HG03066 (cell line): ENCODE data around the gene ACOT8.

Source experiments
- ATAC-seq: cut with Tn5 transposase; IDR thresholded peaks from one replicate; pipeline ENCODE4 v1.9.1; 2021; ENCODE audit warnings: low read depth; ENCODE audit not compliant: unreplicated experiment

Gene ACOT8

DNA sequence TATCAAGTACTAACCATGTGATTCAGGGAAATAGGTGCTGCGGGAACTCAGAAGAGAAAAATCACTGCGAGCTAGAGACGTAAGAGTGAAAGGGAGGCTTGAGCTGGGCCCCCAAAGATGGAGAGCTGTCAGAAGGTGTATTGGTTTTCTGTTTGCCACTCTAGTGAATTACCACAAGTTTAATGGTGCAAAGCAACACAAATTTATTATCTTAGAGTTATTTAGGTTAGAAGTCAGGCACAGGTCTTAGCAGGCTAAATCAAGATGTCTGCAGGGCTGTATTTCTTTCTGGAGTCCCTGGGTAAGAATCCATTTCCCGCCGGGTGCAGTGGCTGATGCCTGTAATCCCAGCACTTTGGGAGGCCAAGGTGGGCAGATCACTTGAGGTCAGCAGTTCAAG lies 2.7 kb upstream of the ACOT8 start:
- ATAC-seq = no peak

DNA sequence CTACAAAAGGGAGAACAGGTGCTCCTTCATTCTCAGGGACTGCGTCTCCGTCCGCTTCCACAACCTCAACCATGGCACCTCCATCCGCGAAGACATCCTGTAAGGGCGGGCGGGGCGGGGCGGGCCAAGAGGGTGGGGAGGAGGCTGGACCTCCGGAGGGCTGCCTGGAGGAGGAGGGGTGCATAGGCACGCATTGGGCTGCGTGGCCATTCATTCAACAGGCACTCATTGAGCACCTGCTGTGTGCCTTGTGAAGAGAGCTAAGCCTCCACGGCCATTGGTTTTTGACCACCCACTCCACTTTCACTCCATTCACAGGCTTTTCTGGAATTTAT lies 657 bp upstream of the ACOT8 start:
- ATAC-seq = peak; percentile 27

GRCh38 chr20:45853484-45853883 lies 3.7 kb downstream of the ACOT8 start:
- ATAC-seq = no peak

DNA sequence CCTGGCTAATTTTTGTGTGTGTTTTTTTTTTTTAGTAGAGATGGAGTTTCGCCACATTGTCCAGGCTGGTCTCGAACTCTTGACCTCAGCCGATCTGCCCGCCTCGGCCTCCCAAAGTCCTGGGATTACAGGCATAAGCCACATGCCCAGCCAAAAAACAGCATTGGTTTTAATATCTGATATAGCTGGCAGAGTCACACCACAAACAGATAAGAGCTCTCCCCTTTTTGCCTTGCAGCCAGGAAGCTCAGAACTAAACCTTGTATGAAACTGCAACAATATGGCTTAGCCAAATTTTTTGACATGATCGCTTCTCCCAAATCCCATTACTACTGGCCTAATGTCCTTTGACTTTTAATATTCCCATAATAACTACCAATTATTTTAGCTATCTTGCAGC lies 4.9 kb downstream of the ACOT8 start:
- ATAC-seq = no peak

GRCh38 chr20:45851501-45851900 lies 5.7 kb downstream of the ACOT8 start:
- ATAC-seq = no peak

DNA sequence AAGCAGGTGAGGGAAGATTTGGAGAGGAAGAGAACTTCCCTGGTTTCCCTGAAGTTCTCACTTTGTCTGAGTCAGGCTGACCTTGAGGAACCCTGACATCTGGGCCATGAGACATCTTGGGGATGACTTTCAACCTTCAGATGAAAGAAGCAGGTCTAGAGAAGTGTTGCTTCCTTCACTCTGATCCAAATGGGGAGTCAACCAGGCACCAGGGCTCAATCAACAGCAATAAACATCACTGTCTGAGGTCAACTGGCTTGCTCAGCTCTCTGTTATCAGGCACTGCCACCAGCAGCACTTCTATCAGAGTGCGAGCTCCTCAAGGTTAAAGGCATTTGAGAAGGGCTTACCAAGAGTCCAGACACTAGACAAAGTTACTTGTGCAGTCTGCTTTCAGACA lies 6.3 kb downstream of the ACOT8 start:
- no peak for ATAC-seq

- ATAC-seq = no peak
These were observed 7.0 kb downstream of the ACOT8 start for GRCh38 chr20:45850238-45850637.

GRCh38 chr20:45848969-45849582 lies 8.1 kb downstream of the ACOT8 start:
- ATAC-seq = no peak

DNA sequence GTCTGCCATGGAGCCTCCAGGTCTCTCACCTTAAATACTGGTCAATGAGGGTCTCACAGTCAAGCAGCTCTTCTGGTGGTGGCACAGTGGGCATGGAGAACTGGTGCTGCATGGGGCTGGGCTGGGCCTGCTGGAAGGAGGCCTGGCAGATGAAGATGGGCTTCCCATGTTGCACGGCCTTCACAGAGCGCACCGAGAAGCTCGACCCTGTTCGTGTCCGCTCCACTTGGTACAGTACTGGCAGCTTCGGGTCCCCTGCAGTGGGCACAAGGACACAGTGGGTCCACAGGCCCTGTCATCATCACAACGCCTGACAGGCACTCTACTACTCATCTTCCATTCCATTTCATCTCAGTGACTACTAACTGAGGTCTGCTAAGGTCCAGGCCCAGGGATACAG lies 8.8 kb downstream of the ACOT8 start:
- no peak for ATAC-seq

- no peak for ATAC-seq
These were observed 11.7 kb downstream of the ACOT8 start for GRCh38 chr20:45845452-45845851.

DNA sequence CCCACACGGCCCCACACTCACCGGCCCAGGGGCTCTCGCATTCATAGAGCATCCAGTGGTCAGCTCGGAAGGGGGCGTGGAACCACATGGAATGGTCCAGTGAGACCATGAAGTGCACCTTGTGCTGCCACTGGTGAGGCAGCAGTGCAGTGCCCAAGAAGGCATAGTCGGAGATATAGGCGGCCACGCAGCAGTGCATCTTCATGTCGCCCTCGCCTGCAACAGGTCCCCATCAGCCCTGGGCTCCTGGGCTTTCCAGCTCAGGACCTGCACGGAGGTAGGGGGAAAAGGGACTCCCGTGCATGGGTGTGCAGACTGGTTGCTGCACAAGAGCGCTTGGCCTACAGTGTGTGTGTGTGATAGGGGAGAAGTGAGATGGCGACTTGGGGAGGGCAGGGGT lies 13.7 kb downstream of the ACOT8 start:
- ATAC-seq = no peak

GRCh38 chr20:45842169-45842812 lies 14.9 kb downstream of the ACOT8 start:
- peak; percentile 70 for ATAC-seq

DNA sequence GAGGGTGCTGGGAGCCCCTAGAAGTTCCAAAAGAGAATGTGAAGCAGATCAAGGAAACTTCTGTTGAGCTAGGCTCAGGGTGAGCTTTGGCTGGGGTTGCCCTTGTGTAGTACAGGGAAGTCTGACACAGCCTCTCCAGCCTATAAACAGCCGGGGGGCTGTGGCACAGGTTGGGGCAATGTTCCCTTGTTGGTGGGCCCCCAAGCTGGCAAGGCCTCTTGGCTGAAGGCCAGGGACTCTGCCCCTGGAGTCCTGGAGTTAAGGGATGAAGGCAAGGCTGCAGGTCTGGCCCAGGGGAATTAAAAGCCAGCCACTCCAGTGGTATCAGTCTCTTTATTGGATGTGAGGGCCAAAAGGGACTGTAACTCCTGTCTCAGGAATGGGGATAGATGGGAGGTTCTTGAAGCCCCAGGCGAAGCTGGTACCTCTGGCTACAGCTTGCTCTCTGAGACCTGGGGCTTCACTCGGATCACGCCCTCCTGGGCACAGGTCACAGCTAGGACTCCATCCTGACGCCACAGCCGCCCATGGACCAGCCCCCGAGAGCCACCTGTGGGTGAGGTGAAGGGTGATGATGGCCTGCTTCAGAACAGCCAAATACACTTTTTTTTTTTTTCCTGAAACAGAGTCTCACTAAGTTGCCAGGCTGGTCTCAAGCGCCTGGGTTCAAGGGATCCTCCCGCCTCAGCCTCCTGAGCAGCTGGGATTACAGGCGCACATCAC lies 15.6 kb downstream of the ACOT8 start:
- ATAC-seq = no peak

GRCh38 chr20:45840700-45841198 lies 16.4 kb downstream of the ACOT8 start:
- no peak for ATAC-seq

DNA sequence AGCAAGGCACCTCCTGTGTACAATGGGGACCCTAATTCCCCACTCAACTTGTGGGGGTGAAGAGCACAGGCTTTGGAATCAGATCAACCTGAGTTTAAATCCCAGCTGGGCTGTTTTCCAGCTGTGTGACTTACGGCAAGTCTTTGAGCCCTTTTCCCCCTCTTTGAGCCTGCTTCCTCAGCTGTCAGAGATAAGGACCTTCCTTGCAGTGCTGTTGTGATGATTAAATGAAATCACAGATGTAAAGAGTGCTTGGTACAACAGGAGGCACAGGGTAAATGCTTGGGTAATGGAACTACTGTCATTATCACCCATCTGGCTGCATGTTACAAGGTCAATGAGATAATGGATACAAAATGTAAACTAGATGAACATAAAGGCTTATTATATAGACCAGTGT lies 20.4 kb downstream of the ACOT8 start:
- no peak for ATAC-seq

DNA sequence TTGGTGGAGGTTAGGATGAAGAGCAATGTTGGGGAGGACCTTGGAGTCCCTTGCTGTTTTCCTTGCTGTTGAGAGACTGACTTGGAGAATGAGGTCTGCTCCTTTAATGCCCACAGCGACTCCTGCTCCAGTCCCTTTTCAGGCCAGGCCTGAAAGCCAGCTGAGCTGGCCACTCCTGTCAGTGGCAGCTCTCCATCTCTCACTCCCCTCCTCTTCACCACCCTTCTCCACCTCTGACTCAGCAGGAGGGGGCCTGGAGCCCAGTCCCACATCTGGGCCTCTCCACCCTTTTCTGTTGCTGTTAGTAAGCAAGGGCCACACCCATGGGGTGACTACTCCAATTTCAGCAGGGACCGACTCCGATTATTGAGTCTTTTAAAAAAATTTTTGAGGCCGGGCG lies 21.4 kb downstream of the ACOT8 start:
- no peak for ATAC-seq

DNA sequence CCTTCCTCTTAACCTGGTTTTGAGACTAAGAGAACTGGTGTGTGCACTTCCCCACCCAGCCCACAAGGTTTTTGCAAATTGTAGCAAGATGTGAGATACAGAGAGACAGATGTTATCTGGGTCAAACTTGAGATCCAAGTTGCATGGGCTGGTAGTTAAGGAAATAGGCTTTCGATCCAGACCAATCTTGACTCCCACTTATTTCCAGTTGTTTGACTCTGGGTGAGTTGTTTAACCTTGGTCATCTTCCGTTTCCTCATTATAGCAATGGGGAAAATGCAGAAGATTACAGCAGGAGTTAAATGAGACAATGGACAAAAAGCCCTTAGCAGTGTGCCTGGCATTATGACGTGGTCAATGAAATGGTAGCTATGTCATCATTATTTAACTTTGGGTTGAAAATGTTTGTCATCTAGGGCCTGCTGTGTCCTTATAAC lies 21.8 kb downstream of the ACOT8 start:
- no peak for ATAC-seq

DNA sequence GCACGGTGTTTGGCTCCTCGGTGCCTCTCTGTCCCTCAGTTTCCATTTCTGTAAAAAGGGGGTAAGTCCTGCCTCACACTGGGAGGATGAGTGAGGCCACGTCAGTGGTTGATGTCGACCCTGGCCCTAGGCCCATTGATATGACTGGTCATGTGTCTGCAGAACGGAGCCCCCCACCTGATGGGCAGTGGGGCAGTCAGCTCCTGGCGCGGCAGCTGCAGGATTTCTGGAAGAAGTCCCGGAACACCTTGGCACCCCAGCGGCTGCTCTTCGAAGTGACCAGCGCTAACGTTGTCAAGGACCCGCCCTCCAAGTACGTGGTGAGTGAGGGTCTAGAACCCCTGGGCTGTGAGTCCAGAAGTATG lies 22.4 kb downstream of the ACOT8 start:
- ATAC-seq = no peak

GRCh38 chr20:45833883-45834796 lies 23.1 kb downstream of the ACOT8 start:
- ATAC-seq = peak; percentile 70

- ATAC-seq = peak; percentile 53
These were observed 23.9 kb downstream of the ACOT8 start, which contains the start of gene SNX21 for GRCh38 chr20:45833030-45833882. TSS of gene SNX21 (plus strand) at chr20:45833799. CDS start at chr20:45833920, 121 bp downstream.
